22Rv1 (cell line): ENCODE measurements around the gene ITGA4.

Experiments
- CTCF ChIP-seq: fragments of 450-650 bp; IDR thresholded peaks from 2 replicates; pipeline ENCODE4 v1.5.1; 2017; ENCODE audit warnings: mild to moderate bottlenecking
- ZFX ChIP-seq: fragments of 450-650 bp; IDR thresholded peaks from 2 replicates; pipeline ENCODE4 v1.6.1; 2017; ENCODE audit warnings: antibody characterized with exemption, borderline replicate concordance

DNA sequence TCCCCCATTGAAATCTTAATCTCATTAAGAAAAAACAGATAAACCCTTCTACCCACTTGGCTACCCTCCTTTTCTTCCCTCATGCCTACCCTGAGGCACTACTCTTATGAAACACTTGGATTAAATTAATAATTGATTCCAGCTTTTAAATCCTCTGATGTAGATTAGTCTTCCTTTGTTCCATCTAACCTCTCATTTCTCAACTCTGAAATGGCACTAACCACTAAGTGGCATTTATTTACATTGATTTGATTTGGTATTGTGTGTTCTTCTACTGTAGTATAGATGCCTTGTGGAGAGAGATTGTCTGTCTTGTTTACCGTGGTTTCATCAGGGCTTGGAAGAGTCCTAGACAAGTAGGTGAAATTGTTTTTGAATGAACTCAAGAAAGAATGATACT, 26.7 kb downstream of the ITGA4 start:
- TF ChIP-seq CTCF: no peak
- no peak for TF ChIP-seq ZFX
